ENCODE data around the gene MRFAP1L1.

Gene MRFAP1L1

DNA sequence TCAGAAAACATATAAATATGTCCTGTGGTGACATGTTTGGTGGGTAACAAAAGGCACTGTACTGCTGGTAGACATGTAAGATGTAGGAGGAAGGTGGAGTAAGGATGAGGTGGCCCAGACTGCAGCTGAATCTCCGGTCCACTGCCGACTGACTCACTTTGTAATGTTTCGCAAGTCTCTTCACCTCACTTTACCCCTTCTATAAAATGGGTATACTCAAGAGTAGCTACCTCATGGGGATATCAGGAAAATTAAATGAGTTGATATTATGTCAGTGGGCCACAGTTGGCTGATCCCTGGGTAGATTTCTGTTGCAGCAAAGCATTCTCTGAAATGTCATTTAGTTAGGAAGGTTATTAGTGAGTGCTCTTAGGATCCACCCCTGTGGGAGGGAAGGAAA, 47.1 kb downstream of the MRFAP1L1 start:
- H3K27ac Mint-ChIP-seq = no peak overlapping the region
- H3K27me3 Mint-ChIP-seq = peaks cover 24% of the 10 kb centered on the region
- H3K9me3 Mint-ChIP-seq = peaks cover 2% of the 10 kb centered on the region
- H3K4me3 Mint-ChIP-seq = no peak overlapping the region
- peaks cover 2% of the 10 kb centered on the region for H3K4me1 Mint-ChIP-seq
- DNase-seq (ENCODE audit: low spot score in 2 of 2) (no peak), ATAC-seq (ENCODE audit: low read depth) (no peak)
- H3K36me3 Mint-ChIP-seq = peaks cover 3% of the 10 kb centered on the region

DNA sequence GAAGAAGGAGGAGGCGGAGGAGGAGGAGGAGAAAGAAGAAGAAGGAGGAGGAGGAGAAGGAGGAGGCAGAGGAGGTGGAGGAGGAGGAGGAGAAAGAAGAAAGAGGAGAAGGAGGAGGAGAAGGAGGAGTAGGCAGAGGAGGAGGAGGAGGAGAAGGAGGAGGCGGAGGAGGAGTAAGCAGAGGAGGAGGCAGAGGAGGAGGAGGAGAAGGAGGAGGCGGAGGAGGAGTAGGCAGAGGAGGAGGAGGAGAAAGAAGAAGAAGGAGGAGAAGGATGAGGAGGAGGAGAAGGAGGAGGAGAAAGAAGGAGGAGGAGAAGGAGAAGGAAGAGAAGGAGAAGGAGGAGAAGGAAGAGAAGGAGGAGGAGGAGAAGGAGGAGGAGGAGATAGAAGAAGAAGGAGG, 49.2 kb downstream of the MRFAP1L1 start:
- H3K9me3 Mint-ChIP-seq = no peaks in the 10 kb centered on the region
- peaks cover 2% of the 10 kb centered on the region for H3K4me1 Mint-ChIP-seq
- H3K27me3 Mint-ChIP-seq = peaks cover 22% of the 10 kb centered on the region
- no peak overlapping the region for H3K27ac Mint-ChIP-seq
- DNase-seq (ENCODE audit: low spot score in 2 of 2) = no peak
- H3K36me3 Mint-ChIP-seq = peaks cover 3% of the 10 kb centered on the region
- no peak for ATAC-seq (ENCODE audit: low read depth)
- H3K4me3 Mint-ChIP-seq = no peak overlapping the region

GRCh38 chr4:6659897-6660296, 49.8 kb downstream of the MRFAP1L1 start:
- H3K27me3 Mint-ChIP-seq = peaks cover 22% of the 10 kb centered on the region
- peaks cover 3% of the 10 kb centered on the region for H3K36me3 Mint-ChIP-seq

DNA sequence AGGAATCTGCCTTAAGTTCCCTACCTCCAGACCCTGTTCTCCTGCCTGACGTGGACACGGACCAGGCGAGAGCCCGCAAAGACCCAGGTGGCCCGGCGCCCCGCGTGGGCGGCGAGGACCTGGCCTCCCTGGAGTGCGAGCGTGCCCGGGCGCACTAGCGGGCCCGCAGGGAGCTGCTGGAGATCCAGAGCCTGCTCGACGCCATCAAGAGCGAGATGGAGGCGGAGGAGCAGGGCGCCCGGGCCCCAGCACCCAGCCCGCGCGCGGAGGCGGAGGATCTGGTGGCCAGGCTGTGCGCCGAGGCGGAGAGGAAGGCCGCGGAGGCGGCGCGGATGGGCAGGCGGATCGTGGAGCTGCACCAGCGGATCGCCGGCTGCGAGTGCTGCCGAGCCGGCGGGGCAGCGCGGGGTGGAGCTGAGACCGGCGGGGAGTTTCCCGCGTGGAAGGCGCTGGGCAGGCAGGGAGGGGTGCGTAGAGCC, 51.0 kb downstream of the MRFAP1L1 start:
- Mint-ChIP-seq H3K4me3 (peak overlapping the region; percentile 73), H3K9me3 (no peaks in the 10 kb centered on the region), H3K27me3 (peaks cover 22% of the 10 kb centered on the region), H3K36me3 (peaks cover 3% of the 10 kb centered on the region), H3K4me1 (peaks cover 2% of the 10 kb centered on the region), H3K27ac (no peak overlapping the region)
- ATAC-seq (ENCODE audit: low read depth) (peak; percentile 94), DNase-seq (ENCODE audit: low spot score in 2 of 2) (peak in 1 of 2 donors; percentile 35)

More at GRCh38 chr4:6659897-6660296, 49.8 kb downstream of the MRFAP1L1 start:
- Mint-ChIP-seq H3K27ac (no peak overlapping the region), H3K4me3 (no peak overlapping the region), H3K4me1 (peaks cover 2% of the 10 kb centered on the region), H3K9me3 (no peaks in the 10 kb centered on the region)
- no peak for ATAC-seq (ENCODE audit: low read depth)
- DNase-seq (ENCODE audit: low spot score in 2 of 2) = no peak

- ATAC-seq (ENCODE audit: low read depth) (no peak), DNase-seq (ENCODE audit: low spot score in 2 of 2) (no peak)
- no peaks in the 10 kb centered on the region for H3K9me3 Mint-ChIP-seq
- H3K27me3 Mint-ChIP-seq = peaks cover 22% of the 10 kb centered on the region
- H3K4me3 Mint-ChIP-seq = peak overlapping the region; percentile 73
- H3K4me1 Mint-ChIP-seq = peaks cover 2% of the 10 kb centered on the region
- no peak overlapping the region for H3K27ac Mint-ChIP-seq
- H3K36me3 Mint-ChIP-seq = peaks cover 3% of the 10 kb centered on the region
These were observed 51.5 kb downstream of the MRFAP1L1 start for GRCh38 chr4:6658209-6658595.

All from memory B cell (primary cell).